ENCODE data around the gene AP1S1.

- TF ChIP-seq CTCF (IDR thresholded peaks at IDR 0.05) (no peak), POLR2A (IDR thresholded peaks at IDR 0.05) (no peak), EP300 (IDR thresholded peaks at IDR 0.05) (no peak)
These were observed 55.9 kb downstream of the AP1S1 start for GRCh38 chr7:101210143-101210542.
